Panc1 (cell line): ENCODE data around the gene PIGU.

Experiments used
- CTCF ChIP-seq: fragments of 450-650 bp; IDR thresholded peaks from 2 replicates; pipeline ENCODE4 v1.5.1; 2017; ENCODE audit warnings: mild to moderate bottlenecking
- POLR2AphosphoS5 ChIP-seq: IDR thresholded peaks from 2 replicates; pipeline ENCODE4 v1.6.1; 2012; ENCODE audit warnings: mild to moderate bottlenecking, low read depth, low read length, moderate library complexity
- REST ChIP-seq, 2 experiments: IDR thresholded peaks; 2 replicates each; pipeline ENCODE4 v1.6.1; 2011 to 2012; ENCODE audit warnings: low read depth in 2 of 2, control low read depth in 1 of 2, low read length in 1 of 2, mild to moderate bottlenecking in 1 of 2, moderate library complexity in 1 of 2; ENCODE audit not compliant: insufficient read depth in 1 of 2
- SIN3A ChIP-seq: IDR thresholded peaks from 2 replicates; pipeline ENCODE4 v1.6.1; 2012; ENCODE audit warnings: low read depth, mild to moderate bottlenecking, low read length, moderate library complexity, borderline replicate concordance; ENCODE audit not compliant: insufficient read depth
- TCF7L2 ChIP-seq: IDR thresholded peaks from 2 replicates; pipeline ENCODE4 v1.6.1; 2011; ENCODE audit warnings: mild to moderate bottlenecking, low read depth, low read length, inconsistent platforms

- TF ChIP-seq CTCF = no peak
- no peak for TF ChIP-seq REST (IDR thresholded peaks at IDR 0.05; ENCODE audit: insufficient read depth in 1 of 2, low read depth in 2 of 2, low read length in 1 of 2)
- no peak for TF ChIP-seq POLR2AphosphoS5
- no peak for TF ChIP-seq SIN3A
- TF ChIP-seq TCF7L2 = no peak
Observed at GRCh38 chr20:34595377-34596184, 81.3 kb downstream of the PIGU start.
